B cell (primary cell): ENCODE results near the gene STRBP. TPM values are rescaled to one million over a fixed set of nuclear protein-coding genes. Genes with fewer than 3 reads are reported as not detected.

Experiments
- ATAC-seq: fragments of 200-7000 bp; cut with Tn5 transposase; one replicate; pipeline ENCODE4 v1.10.0; 2021; ENCODE audit warnings: low read depth, mild to moderate bottlenecking, moderate number of reproducible peaks, moderate library complexity
- CTCF ChIA-PET: fragments of 350-600 bp; sonication (Branson Sonifier 250); formaldehyde crosslinking; loops from one replicate; lab custom pipeline; 2021; ENCODE audit warnings: antibody characterized with exemption, inconsistent platforms; lab: Charles Lee
- POLR2A ChIA-PET: fragments of 350-600 bp; sonication (Branson Sonifier 250); formaldehyde crosslinking; loops from one replicate; lab custom pipeline; 2021; ENCODE audit warnings: antibody characterized with exemption; lab: Charles Lee
- DNase-seq: peaks from one replicate; pipeline ENCODE4 v3.0.0; 2013
- H2AFZ ChIP-seq: 2 replicates; pipeline ENCODE4 v1.6.1; 2012; ENCODE audit warnings: mild to moderate bottlenecking, low read depth, low read length; ENCODE audit not compliant: insufficient read depth, poor library complexity, severe bottlenecking
- H3K27ac ChIP-seq, 2 donors: 1 replicate in 1 of 2; 2 replicates in 1 of 2; pipeline ENCODE4 v1.5.1; 2012 to 2013; ENCODE audit warnings: low read length in 2 of 2, mild to moderate bottlenecking in 2 of 2, moderate library complexity in 1 of 2
- H3K27me3 ChIP-seq, 4 experiments: fragments of 200-600 bp in 1 of 4; sonication (generic) in 1 of 4; replicated peaks in 1 of 4; 1 replicate in 2 of 4; 2 replicates in 2 of 4; pipeline versions ENCODE4 v1.6.1 to v1.7.0; 2013 to 2016; ENCODE audit warnings: low read length in 3 of 4, mild to moderate bottlenecking in 2 of 4, mixed read lengths in 1 of 4, moderate library complexity in 1 of 4; ENCODE audit not compliant: insufficient read depth in 4 of 4, control insufficient read depth in 3 of 4; ENCODE audit errors: control extremely low read depth in 1 of 4
- H3K36me3 ChIP-seq, 2 experiments: replicated peaks in 1 of 2; 1 replicate in 1 of 2; 2 replicates in 1 of 2; pipeline versions ENCODE4 v1.6.1 to v1.7.1; 2013; ENCODE audit warnings: low read length in 1 of 2; ENCODE audit not compliant: insufficient read depth in 2 of 2, control insufficient read depth in 1 of 2; ENCODE audit errors: control extremely low read depth in 1 of 2, extremely low read depth in 1 of 2
- H3K4me1 ChIP-seq, 2 donors: fragments of 200-600 bp in 1 of 2; sonication (generic) in 1 of 2; 1 replicate in 1 of 2; 2 replicates in 1 of 2; pipeline versions ENCODE4 v1.5.1 to v1.6.1; 2013 to 2017; ENCODE audit warnings: low read length in 2 of 2; ENCODE audit not compliant: control insufficient read depth in 2 of 2, insufficient read depth in 2 of 2
- H3K4me2 ChIP-seq: replicated peaks from 2 replicates; pipeline ENCODE3; 2012; ENCODE audit warnings: mild to moderate bottlenecking, low read depth, low read length; ENCODE audit not compliant: poor library complexity, severe bottlenecking
- H3K4me3 ChIP-seq, 5 experiments: fragments of 200-600 bp in 1 of 5; sonication (generic) in 1 of 5; 1 replicate in 3 of 5; 2 replicates in 2 of 5; pipeline versions ENCODE4 v1.5.1 to v1.7.0; 2011 to 2016; ENCODE audit warnings: low read length in 4 of 5, mild to moderate bottlenecking in 4 of 5, low read depth in 2 of 5, control low read depth in 1 of 5, moderate library complexity in 1 of 5; ENCODE audit not compliant: insufficient read depth in 1 of 5; ENCODE audit errors: control extremely low read depth in 1 of 5, extremely low read depth in 1 of 5
- H3K79me2 ChIP-seq: fragments of 200-600 bp; sonication (generic); one replicate; pipeline ENCODE4 v1.6.0; 2016; ENCODE audit warnings: low read length; ENCODE audit not compliant: control insufficient read depth, insufficient read depth
- H3K9ac ChIP-seq: fragments of 200-600 bp; sonication (generic); 2 replicates; pipeline ENCODE4 v1.6.1; 2017; ENCODE audit warnings: mild to moderate bottlenecking, low read length, moderate library complexity
- H3K9me3 ChIP-seq, 3 donors: one replicate each; pipeline versions ENCODE4 v1.6.1 to v1.7.1; 2013; ENCODE audit warnings: low read length in 2 of 3; ENCODE audit not compliant: control insufficient read depth in 2 of 3, insufficient read depth in 1 of 3; ENCODE audit errors: control extremely low read depth in 1 of 3
- H4K20me1 ChIP-seq: 2 replicates; pipeline ENCODE4 v1.6.0; 2012; ENCODE audit warnings: mild to moderate bottlenecking, low read length; ENCODE audit not compliant: insufficient read depth, control insufficient read depth, poor library complexity, severe bottlenecking
- H3K27ac Mint-ChIP-seq: one replicate; pipeline ENCODE4 v1.8.0; 2021; ENCODE audit warnings: mixed read lengths
- H3K27me3 Mint-ChIP-seq: one replicate; pipeline ENCODE4 v1.8.0; 2021; ENCODE audit warnings: mixed read lengths
- H3K4me1 Mint-ChIP-seq: one replicate; pipeline ENCODE4 v1.8.0; 2021; ENCODE audit warnings: mixed read lengths
- H3K4me3 Mint-ChIP-seq: one replicate; pipeline ENCODE4 v1.8.0; 2021; ENCODE audit warnings: mixed read lengths
- H3K9me3 Mint-ChIP-seq: one replicate; pipeline ENCODE4 v1.8.0; 2022; ENCODE audit warnings: mixed read lengths; ENCODE audit not compliant: insufficient read depth
- EZH2 ChIP-seq: IDR thresholded peaks from 2 replicates; pipeline ENCODE4 v1.6.1; 2012; ENCODE audit warnings: borderline replicate concordance, low read depth, mild to moderate bottlenecking, moderate library complexity, low read length; ENCODE audit not compliant: insufficient read depth, poor library complexity, severe bottlenecking
- whole genome bisulfite sequencing: methylation state at CpG from one replicate; pipeline ENCODE4 v1.1.5; 2013; ENCODE audit warnings: missing lambda C conversion rate; ENCODE audit not compliant: insufficient coverage; 5-methylcytosine and 5-hydroxymethylcytosine counted together
- intact Hi-C: fragments of 100-400 bp; cut with micrococcal nuclease; formaldehyde crosslinking; loops from one replicate; pipeline ENCODE4 v1.10.0; 2022
- polyA plus RNA-seq: library from polyadenylated mRNA; depleted of rRNA; stranded (reverse); fragments of >200 nt; gene quantifications from 2 replicates; pipeline ENCODE4 v1.2.3, GENCODE V29; 2012
- total RNA-seq, 2 donors: library from RNA; stranded (reverse); fragments of 120-200 nt in 1 of 2; gene quantifications; 1 replicate in 1 of 2; 2 replicates in 1 of 2; pipeline versions ENCODE4 v1.2.3 to v1.2.4, GENCODE V29; 2013 to 2022
- TF ChIP-seq, protein P1 (sequence below): fragments of 200-600 bp; IDR thresholded peaks from one replicate; pipeline ENCODE4 v1.8.0; 2022; ENCODE audit warnings: antibody characterized with exemption, mild to moderate bottlenecking

The STRBP gene
- total and polyA plus RNA-seq, 2 donors (not counting 1 experiment from before 2014, with no cell fraction given) = 39.1 to 189 TPM

GRCh38 chr9:123164285-123164684 lies 104.1 kb downstream of the STRBP start:
- Histone ChIP-seq H3K27me3 (no peaks in the 10 kb centered on the region), H3K4me2 (no peak overlapping the region), H3K9me3 (no peaks in the 10 kb centered on the region), H3K4me3 (no peak overlapping the region), H3K36me3 (peaks cover 0 to 18% of the 10 kb centered on the region in 2 experiments), H3K79me2 (peaks cover 61% of the 10 kb centered on the region), H2AFZ (no peak overlapping the region), H4K20me1 (no peaks in the 10 kb centered on the region), H3K4me1 (peaks cover 20% of the 10 kb centered on the region in 2 donors), H3K9ac (no peak overlapping the region), H3K27ac (no peak overlapping the region)
- Mint-ChIP-seq H3K27me3 (no peaks in the 10 kb centered on the region), H3K9me3 (no peaks in the 10 kb centered on the region), H3K4me3 (no peak overlapping the region), H3K27ac (peak overlapping the region; percentile 37), H3K4me1 (peaks cover 49% of the 10 kb centered on the region)
- intact Hi-C loops = no loop called here
- ATAC-seq (no peak), DNase-seq (no peak)
- CTCF ChIA-PET = no interaction called here
- no peak for TF ChIP-seq EZH2
- TF ChIP-seq, protein P1, sequence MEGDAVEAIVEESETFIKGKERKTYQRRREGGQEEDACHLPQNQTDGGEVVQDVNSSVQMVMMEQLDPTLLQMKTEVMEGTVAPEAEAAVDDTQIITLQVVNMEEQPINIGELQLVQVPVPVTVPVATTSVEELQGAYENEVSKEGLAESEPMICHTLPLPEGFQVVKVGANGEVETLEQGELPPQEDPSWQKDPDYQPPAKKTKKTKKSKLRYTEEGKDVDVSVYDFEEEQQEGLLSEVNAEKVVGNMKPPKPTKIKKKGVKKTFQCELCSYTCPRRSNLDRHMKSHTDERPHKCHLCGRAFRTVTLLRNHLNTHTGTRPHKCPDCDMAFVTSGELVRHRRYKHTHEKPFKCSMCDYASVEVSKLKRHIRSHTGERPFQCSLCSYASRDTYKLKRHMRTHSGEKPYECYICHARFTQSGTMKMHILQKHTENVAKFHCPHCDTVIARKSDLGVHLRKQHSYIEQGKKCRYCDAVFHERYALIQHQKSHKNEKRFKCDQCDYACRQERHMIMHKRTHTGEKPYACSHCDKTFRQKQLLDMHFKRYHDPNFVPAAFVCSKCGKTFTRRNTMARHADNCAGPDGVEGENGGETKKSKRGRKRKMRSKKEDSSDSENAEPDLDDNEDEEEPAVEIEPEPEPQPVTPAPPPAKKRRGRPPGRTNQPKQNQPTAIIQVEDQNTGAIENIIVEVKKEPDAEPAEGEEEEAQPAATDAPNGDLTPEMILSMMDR = no peak
- POLR2A ChIA-PET = interaction anchor here (1.2 kb wide), 1 partner anchor 10 kb away, joined by 3 read pairs; no protein-coding TSS in a partner anchor
- 100% methylated on average over 2 of the region's 2 CpGs for WGBS

GRCh38 chr9:123162791-123163345 lies 105.5 kb downstream of the STRBP start:
- H4K20me1 ChIP-seq = no peaks in the 10 kb centered on the region
- no CpG with 5 or more reads among the region's 2 CpGs for WGBS
- DNase-seq (no peak), ATAC-seq (no peak)
- H3K9me3 ChIP-seq = no peaks in the 10 kb centered on the region
- no peaks in the 10 kb centered on the region for H3K9me3 Mint-ChIP-seq
- peaks cover 42% of the 10 kb centered on the region for H3K4me1 Mint-ChIP-seq
- no peak overlapping the region for H3K4me3 ChIP-seq
- H3K27ac Mint-ChIP-seq = no peak overlapping the region
- no peak overlapping the region for H3K9ac ChIP-seq
- H3K4me2 ChIP-seq = no peak overlapping the region
- intact Hi-C loops = no loop called here
- peaks cover 1 to 24% of the 10 kb centered on the region in 2 experiments for H3K36me3 ChIP-seq
- no peaks in the 10 kb centered on the region for H3K27me3 Mint-ChIP-seq
- ChIA-PET CTCF (interaction anchor here (1.1 kb wide), 1 partner anchor 187 kb away, joined by 5 read pairs; no protein-coding TSS in a partner anchor), POLR2A (no interaction called here)
- peaks cover 20% of the 10 kb centered on the region in 2 donors for H3K4me1 ChIP-seq
- no peak overlapping the region for H2AFZ ChIP-seq
- H3K79me2 ChIP-seq = peaks cover 52% of the 10 kb centered on the region
- TF ChIP-seq, protein P1 = no peak
- no peak for TF ChIP-seq EZH2
- H3K27ac ChIP-seq = peak overlapping the region in 1 of 2 donors; percentile 17
- H3K27me3 ChIP-seq = no peaks in the 10 kb centered on the region
- no peak overlapping the region for H3K4me3 Mint-ChIP-seq
